ENCODE results near the gene IL4R. TPM values are rescaled to one million over a fixed set of nuclear protein-coding genes. Genes with fewer than 3 reads are reported as not detected.
A peak's percentile ranks its signal among the peaks of the same experiment; 100 is the strongest.
"Not testable (repeated sequence)": the region's sequence is repeated elsewhere in the genome, so short reads cannot be mapped to it uniquely, and the experiment has no call there.

Gene IL4R
- total RNA-seq, 3 donors from 2014 or later = 18.7 to 53.4 (median 51.8) TPM

DNA sequence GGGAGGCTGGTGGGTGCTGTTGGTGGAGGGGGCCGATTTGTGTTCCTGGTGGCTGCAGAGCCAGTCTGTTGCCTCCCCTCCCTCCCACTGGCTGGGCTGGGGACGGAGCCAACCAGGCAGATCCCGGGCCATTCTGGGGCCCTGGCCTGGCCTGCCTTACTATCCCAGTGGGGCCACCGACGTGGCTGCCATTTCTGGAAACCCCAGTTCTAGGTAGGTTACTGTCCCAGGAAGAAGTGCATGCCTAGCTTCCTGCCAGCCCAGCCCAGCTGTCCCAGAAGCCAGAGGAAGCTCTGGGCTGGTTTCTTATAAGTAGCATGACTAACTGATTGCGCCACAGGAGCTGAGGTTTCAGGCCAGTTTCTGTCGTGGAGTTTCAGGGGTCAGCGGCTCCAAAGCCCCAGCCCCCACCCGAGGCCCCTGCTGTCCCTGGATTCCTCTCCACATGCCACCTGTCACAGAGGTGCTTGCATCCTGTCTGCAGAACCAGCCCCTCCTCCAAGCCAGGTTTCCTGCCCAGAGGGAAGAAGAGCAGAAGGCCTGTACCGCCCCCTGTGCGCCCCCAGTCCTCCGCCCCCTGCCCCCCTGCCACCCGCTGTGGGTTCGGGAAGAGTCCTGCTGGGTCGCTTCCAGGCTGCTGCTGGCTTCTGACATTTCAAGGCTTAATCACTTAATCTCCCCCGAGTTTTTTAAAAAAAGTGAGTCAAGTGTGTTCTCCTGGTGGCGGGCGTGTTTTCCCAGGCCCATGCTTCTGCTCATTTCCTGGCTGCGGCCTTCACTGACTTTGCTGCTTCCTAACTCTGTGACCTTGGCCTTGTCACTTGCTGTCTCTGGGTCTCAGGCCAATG is 13.2 kb downstream of the IL4R start:
- peak; percentile 54 to 91 for DNase-seq (ENCODE audit: low spot score in 2 of 2)
- Histone ChIP-seq H3K36me3 (no peaks in the 10 kb centered on the region), H3K27ac (peak overlapping the region; percentile 97 to 98), H3K4me3 (peak overlapping the region in 2 of 3 donors; percentile 8 to 42), H3K27me3 (no peaks in the 10 kb centered on the region), H3K9me3 (no peaks in the 10 kb centered on the region), H3K4me1 (peaks cover 9 to 18% of the 10 kb centered on the region in 2 donors)
- intact Hi-C loops (cut with DNase I; ENCODE audit: low total_unique reads) = loop anchor here (10.0 kb wide), 1 partner anchor 72 kb away; no protein-coding TSS in a partner anchor
- TF ChIP-seq, protein P1, sequence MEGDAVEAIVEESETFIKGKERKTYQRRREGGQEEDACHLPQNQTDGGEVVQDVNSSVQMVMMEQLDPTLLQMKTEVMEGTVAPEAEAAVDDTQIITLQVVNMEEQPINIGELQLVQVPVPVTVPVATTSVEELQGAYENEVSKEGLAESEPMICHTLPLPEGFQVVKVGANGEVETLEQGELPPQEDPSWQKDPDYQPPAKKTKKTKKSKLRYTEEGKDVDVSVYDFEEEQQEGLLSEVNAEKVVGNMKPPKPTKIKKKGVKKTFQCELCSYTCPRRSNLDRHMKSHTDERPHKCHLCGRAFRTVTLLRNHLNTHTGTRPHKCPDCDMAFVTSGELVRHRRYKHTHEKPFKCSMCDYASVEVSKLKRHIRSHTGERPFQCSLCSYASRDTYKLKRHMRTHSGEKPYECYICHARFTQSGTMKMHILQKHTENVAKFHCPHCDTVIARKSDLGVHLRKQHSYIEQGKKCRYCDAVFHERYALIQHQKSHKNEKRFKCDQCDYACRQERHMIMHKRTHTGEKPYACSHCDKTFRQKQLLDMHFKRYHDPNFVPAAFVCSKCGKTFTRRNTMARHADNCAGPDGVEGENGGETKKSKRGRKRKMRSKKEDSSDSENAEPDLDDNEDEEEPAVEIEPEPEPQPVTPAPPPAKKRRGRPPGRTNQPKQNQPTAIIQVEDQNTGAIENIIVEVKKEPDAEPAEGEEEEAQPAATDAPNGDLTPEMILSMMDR (IDR thresholded peaks at IDR 0.05) = no peak
- TF ChIP-seq POLR2AphosphoS5 (IDR thresholded peaks at IDR 0.05) = peak in 2 of 3 donors; percentile 53 to 79

DNA sequence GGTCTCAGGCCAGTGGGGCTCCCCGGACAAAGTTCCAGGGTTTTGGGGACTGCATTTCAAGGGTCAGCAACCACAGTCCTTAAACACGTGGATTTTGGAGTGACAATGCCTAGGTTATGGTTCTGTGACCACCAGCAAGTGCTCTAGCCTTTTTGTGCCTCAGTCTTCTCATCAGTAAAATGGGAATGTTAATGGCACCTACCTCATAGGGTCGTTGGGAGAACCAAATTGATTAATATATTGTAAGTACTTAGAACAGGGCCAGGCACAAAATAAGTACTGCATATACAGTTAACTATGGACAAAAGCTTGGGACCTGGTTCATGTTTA is 13.8 kb downstream of the IL4R start:
- Histone ChIP-seq H3K4me3 (peak overlapping the region in 2 of 3 donors; percentile 8 to 42), H3K9me3 (no peaks in the 10 kb centered on the region), H3K27me3 (no peaks in the 10 kb centered on the region), H3K27ac (peak overlapping the region; percentile 97 to 98), H3K4me1 (peaks cover 9 to 17% of the 10 kb centered on the region in 2 donors), H3K36me3 (no peaks in the 10 kb centered on the region)
- TF ChIP-seq, protein P1 (IDR thresholded peaks at IDR 0.05) = no peak
- no peak for TF ChIP-seq POLR2AphosphoS5 (IDR thresholded peaks at IDR 0.05)
- TF ChIP-seq POLR2A (IDR thresholded peaks at IDR 0.05) = no peak
- DNase-seq (ENCODE audit: low spot score in 2 of 2) = no peak
- intact Hi-C loops (cut with DNase I; ENCODE audit: low total_unique reads) = loop anchor here (10.0 kb wide), 1 partner anchor 73 kb away; no protein-coding TSS in a partner anchor

DNA sequence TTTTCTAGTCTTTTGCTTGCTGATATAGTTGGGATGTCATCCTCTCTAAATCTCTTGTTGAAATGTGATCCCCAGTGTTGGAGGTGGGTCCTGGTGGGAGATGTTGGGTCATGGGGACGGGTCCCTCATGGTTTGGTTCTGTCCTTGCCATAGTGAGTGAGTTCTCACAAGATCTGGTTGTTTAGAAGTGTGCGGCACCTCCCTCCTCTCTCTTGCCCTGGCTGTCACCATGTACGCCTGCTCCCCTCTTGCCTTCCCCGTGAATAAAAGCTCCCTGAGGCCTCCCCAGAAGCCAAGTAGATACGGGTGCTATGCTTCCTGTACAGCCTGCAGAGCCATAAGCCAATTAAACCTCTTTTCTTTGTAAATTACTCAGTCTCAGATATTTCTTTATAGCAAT is 15.2 kb downstream of the IL4R start:
- intact Hi-C loops (cut with DNase I; ENCODE audit: low total_unique reads) = loop anchor here (10.0 kb wide), 1 partner anchor 74 kb away; no protein-coding TSS in a partner anchor
- H3K4me1 ChIP-seq = peaks cover 9 to 14% of the 10 kb centered on the region in 2 donors

DNA sequence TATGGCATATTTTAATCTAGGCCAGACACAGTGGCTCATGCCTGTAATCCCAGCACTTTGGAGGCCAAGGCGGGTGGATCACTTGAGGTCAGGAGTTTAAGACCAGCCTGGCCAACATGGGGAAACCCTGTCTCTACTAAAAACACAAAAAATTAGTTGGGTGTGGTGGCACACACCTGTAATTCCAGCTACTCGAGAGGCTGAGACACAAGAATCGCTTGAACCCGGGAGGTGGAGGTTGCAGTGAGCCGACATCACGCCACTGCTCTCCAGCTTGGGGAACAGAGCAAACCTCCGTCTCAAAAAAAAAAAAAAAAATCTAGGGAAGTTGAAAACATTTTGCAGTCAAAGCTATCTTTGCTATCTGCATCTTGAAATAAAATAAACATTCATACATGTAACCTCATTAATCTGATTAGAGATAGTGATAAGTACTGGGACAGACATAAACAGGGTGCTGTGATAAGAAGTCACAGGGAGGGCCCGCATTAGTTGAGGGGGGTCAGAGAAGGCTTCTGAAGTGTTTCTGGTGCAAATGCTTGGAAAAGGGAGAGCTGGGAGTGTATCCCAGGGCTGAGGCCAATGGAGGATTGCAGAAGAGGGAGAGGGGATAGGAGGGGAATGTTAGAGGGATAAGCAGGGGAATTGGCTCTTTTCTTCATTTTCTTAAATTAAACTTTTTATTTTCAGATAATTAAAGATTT is 15.8 kb downstream of the IL4R start:
- intact Hi-C loops (cut with DNase I; ENCODE audit: low total_unique reads) = loop anchor here (10.0 kb wide), 1 partner anchor 75 kb away; no protein-coding TSS in a partner anchor
- H3K36me3 ChIP-seq; H3K9me3 ChIP-seq; DNase-seq (ENCODE audit: low spot score in 2 of 2); H3K4me3 ChIP-seq; H3K27me3 ChIP-seq: not testable (repeated sequence)
- H3K4me1 ChIP-seq = peaks cover 9 to 14% of the 10 kb centered on the region in 2 donors
- peak overlapping the region; percentile 97 to 98 for H3K27ac ChIP-seq

More for the DNA sequence above, 15.2 kb downstream of the IL4R start:
- Histone ChIP-seq H3K36me3 (no peaks in the 10 kb centered on the region), H3K9me3 (no peaks in the 10 kb centered on the region), H3K4me3 (no peak overlapping the region), H3K27me3 (no peaks in the 10 kb centered on the region), H3K27ac (peak overlapping the region; percentile 97 to 98)
- TF ChIP-seq POLR2A (IDR thresholded peaks at IDR 0.05) (no peak), POLR2AphosphoS5 (IDR thresholded peaks at IDR 0.05) (no peak)
- no peak for DNase-seq (ENCODE audit: low spot score in 2 of 2)

DNA sequence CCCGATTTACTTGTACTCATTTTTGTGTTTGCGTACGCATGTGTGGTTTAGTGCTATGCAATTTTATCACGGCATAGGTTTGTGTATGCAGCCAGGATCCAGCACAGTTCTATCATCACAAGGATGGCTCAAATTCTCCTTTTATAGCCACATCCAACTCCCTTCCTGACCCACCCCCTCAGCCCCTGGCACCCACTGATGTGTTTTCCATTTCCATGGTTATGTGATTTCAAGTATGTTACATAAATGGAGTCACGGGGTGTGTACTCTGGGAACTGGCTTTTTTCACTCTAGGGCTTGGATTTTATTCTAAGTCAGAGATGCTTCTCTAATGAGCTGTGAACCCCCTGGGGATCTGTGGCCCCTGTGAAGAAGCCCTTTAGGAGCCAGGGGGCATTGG is 16.8 kb downstream of the IL4R start:
- DNase-seq (ENCODE audit: low spot score in 2 of 2) = peak in 1 of 2 donors; percentile 89
- intact Hi-C loops (cut with DNase I; ENCODE audit: low total_unique reads) = no loop called here
- H3K36me3 ChIP-seq = no peaks in the 10 kb centered on the region
- peak overlapping the region; percentile 97 to 98 for H3K27ac ChIP-seq
- no peak overlapping the region for H3K4me3 ChIP-seq
- no peaks in the 10 kb centered on the region for H3K27me3 ChIP-seq
- TF ChIP-seq, protein P1 (IDR thresholded peaks at IDR 0.05) = no peak
- TF ChIP-seq POLR2AphosphoS5 (IDR thresholded peaks at IDR 0.05) = peak in 2 of 3 donors; percentile 37 to 56
- peaks cover 9 to 14% of the 10 kb centered on the region in 2 donors for H3K4me1 ChIP-seq
- H3K9me3 ChIP-seq = no peaks in the 10 kb centered on the region

DNA sequence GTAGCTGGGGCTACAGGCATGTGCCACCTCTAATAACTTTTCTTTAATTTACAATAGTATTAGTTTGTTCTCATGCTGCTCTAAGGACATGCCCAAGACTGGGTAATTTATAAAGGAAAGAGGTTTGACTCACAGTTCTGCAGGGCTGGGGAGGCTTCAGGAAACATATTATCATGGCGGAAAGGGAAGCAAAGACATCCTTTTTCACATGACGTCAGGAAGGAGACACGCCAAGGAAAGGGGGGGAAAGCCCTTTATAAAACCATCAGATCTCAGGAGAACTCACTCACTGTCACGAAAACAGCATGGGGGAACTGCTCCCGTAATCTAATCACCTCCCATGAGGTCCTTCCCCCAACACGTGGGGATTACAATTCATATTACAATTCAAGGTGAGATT is 18.3 kb downstream of the IL4R start:
- intact Hi-C loops (cut with DNase I; ENCODE audit: low total_unique reads) = no loop called here
- H3K9me3 ChIP-seq = no peaks in the 10 kb centered on the region
- H3K4me1 ChIP-seq = peaks cover 4 to 7% of the 10 kb centered on the region in 2 donors
- no peaks in the 10 kb centered on the region for H3K36me3 ChIP-seq
- H3K27ac ChIP-seq = peak overlapping the region; percentile 63 to 97
- no peak for DNase-seq (ENCODE audit: low spot score in 2 of 2)
- no peaks in the 10 kb centered on the region for H3K27me3 ChIP-seq
- H3K4me3 ChIP-seq = no peak overlapping the region
- TF ChIP-seq, protein P1 (IDR thresholded peaks at IDR 0.05) = no peak
- TF ChIP-seq POLR2AphosphoS5 (IDR thresholded peaks at IDR 0.05) (no peak), POLR2A (IDR thresholded peaks at IDR 0.05) (no peak)
